OCI-M2 (cell line): ENCODE measurements around the gene C1orf21.

Experiments
- DNase-seq: peaks from one replicate; lab custom pipeline; 2025; ENCODE audit not compliant: unreplicated experiment; lab: John Stamatoyannopoulos, UW

The C1orf21 gene

DNA sequence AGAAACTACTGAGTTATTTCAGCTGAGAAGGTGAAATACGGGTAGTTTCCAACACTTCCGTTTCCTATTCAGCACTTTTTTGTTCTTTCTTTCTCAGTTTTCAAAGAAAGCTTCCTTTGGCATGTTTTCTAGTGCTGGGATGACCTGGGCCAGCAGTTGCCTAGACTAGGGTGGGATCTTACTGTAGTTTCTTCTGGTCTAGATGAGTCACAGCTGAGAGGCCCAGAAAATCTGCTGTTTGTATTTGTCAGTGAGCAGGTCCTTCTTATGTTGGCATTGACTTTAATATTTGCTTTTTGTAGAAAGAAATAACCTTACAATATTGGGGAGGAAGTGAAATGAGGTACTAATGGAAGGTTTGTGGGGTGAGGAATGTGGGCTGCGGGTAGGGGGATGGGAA is 22.2 kb downstream of the C1orf21 start:
- no peak for DNase-seq

DNA sequence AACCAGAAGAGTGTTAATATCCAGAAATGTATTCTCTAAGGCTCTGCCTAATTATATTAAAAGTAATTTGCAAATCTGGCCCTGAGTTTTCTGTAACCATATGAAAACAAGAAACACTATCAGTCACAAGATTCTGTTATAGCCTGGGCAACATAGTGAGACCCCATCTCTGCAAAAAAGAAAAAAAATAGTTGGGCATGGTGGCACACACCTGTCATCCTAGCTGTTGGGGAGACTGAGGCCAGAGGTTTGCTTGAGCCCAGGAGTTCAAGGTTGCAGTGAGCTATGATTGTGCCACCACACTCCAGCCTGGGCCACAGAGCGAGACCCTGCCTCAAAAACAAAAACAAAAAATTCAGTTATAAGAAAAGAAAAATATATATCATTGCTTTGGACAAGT is 25.6 kb downstream of the C1orf21 start:
- DNase-seq, result no peak

- DNase-seq, result no peak
Observed at GRCh38 chr1:184416481-184416880, 29.7 kb downstream of the C1orf21 start.

GRCh38 chr1:184416946-184417345 is 30.1 kb downstream of the C1orf21 start:
- DNase-seq, result no peak

- DNase-seq, result no peak
Observed at GRCh38 chr1:184417916-184418315, 31.1 kb downstream of the C1orf21 start.

DNA sequence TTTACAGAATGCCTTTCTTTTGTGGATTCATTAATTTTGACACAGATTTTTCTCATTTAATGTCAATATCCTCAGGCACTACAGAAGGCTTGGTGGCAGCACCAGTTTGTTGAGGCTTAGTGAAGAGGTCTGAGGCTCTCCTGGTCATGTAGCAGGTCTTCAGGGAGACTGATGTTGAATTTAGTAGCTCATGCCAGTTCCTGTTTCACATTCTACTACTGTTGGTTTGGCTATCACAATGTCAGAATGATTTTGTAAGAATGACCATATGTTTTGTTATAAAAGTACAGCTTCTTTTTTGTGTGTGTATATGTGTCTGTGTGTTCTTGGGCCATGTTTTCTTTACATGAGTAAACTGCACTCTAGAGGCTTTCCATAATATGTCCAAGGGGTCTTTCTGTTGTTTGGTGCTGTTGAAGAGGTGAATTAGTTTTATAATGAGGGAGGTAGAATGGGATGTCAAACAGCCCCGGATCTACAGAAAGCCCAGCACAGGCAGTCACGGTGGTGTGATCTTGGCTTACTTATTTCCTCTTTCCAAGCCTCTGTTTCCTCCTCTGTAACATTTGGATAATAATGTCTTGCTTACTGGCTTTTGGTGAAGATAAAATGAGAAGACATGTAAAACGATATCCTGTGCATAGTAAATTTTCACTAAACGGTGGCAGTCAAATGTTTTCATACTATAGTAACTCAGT is 32.0 kb downstream of the C1orf21 start:
- no peak for DNase-seq

DNA sequence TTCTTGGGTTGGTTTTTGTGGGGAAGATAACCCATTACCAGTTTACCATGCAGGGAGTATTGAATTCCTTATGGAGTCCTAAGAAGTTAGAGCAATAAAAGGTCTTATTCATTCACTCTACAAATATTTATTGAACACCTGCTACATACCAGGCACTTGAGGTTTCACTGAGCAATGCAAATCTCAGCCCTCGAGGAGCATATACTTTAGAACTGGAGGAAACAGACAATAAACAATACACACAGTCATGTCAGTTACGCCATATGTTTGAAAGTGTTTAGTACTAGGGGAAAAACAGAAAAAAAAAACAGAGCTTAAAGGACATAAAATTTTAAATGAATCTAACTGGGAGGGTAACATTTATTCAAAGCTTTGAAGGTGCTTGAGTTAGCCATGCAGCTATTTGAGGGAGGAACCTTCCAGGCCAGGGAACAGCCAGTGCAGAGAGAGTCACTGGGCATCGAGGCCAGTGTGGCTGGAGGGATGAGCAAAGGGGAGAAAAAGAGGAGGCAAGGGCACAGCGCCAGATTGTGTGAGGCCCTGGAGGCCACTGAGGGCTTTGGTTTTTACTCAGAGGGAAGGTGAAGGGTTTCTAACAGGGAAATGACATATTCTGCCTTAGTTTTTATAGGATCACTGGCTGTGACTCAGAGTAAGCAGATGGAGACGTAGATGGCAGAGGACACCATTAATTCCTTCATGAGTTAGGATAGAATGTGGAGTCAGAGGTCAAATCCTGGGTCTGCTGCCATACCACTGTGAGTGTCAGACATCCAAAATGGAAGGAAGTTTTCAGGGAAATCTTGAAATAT is 32.7 kb downstream of the C1orf21 start:
- no peak for DNase-seq

DNA sequence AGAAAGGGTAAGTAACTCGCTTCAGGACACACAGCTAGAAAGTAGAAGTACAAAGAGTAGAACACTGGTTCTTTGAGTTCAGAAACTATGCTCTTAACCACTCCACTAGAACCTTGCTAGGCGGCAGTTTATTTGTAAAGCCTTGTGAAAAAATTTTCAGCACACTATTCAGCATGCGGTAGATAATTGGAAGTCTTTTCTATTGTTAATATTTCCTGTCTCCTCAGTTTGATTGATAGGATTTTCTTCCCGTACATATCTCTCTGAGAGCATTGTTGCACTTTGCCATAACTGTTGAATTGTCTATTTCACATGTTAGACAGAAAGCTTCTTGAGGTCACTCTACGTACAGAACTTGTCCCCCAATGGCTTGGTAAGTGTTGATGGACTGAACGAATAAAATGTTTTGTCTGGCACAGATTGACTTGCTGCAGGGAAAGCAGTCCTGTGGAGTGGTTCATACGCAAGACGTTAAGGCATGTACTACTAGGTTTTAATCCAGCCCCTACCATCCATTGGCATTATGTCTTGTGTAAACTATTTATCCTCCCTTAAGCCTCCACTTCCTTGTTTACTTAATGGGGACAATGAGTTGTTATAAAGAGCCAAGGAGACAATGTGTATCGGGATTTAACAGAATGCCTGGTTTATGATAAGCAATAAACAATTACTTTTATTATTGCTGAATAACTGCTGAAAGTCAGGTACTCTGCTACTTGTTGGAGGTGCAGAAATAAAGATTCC is 35.8 kb downstream of the C1orf21 start:
- no peak for DNase-seq

GRCh38 chr1:184423649-184424048 is 36.8 kb downstream of the C1orf21 start:
- DNase-seq, result no peak

DNA sequence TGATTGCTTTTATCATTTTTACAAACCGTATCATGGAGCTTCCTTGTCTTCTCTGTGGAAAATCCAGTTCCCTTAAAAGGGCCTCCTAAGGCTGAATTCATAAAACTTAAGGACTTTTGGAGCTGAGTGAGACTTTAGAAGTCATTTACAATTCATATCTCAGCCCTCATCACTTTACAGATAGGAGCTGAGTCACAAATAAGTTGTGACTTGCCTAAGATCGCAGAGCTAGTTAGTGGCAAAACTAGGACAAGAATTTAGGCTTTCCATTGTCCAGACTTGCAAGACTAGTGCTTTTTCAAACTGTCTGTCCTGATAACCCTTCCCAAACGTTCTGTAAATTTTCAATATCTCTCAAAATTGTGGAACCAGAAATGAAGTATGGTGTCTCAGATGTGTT is 37.3 kb downstream of the C1orf21 start:
- DNase-seq, result no peak

DNA sequence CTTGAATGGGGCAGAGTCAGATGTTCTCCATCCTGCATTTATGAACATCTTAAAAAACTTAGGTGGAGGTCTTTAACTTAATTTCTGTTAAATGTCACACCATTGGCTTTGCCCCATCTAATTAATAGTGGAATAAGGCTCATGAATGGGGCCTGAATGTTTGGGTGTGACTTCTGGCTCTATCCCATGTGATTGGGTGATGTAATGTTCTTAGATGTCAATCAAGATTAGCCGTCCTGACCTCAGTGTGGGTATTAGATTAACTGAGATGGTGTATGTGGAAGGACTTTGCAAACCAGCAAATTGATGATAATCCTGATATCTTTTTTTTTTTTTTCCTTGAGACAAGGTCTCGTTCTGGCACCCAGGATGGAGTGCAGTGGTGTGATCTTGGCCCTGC is 38.1 kb downstream of the C1orf21 start:
- no peak for DNase-seq

GRCh38 chr1:184425449-184426277 is 38.8 kb downstream of the C1orf21 start:
- no peak for DNase-seq

GRCh38 chr1:184426278-184426674 is 39.4 kb downstream of the C1orf21 start:
- no peak for DNase-seq

GRCh38 chr1:184427722-184428121 is 40.9 kb downstream of the C1orf21 start:
- DNase-seq, result no peak

GRCh38 chr1:184428604-184429003 is 41.8 kb downstream of the C1orf21 start:
- DNase-seq, result no peak

- no peak for DNase-seq
Observed at GRCh38 chr1:184429335-184429734, 42.5 kb downstream of the C1orf21 start.

- DNase-seq, result no peak
Observed at GRCh38 chr1:184433956-184434502, 47.2 kb downstream of the C1orf21 start.

DNA sequence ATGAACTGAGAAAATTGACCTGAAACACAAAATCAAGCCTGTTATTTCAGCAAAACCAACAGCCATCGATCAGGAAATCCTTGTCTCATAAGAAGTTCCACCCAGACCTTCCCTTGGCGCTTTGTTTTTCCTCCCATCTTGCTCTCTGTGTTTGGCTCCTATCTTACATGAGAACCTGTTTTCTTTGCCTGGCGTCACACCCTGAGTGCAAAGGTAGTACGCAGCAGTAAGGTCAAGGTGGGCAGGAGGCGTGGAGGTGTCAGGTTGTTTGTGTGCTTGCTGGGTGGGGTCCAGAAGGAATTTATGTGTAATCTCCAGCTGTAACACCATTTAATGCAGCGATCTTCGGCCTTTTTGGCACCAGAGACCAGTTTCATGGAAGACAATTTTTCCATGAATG is 50.5 kb downstream of the C1orf21 start:
- DNase-seq, result no peak

GRCh38 chr1:184438363-184438762 is 51.5 kb downstream of the C1orf21 start:
- DNase-seq, result no peak

DNA sequence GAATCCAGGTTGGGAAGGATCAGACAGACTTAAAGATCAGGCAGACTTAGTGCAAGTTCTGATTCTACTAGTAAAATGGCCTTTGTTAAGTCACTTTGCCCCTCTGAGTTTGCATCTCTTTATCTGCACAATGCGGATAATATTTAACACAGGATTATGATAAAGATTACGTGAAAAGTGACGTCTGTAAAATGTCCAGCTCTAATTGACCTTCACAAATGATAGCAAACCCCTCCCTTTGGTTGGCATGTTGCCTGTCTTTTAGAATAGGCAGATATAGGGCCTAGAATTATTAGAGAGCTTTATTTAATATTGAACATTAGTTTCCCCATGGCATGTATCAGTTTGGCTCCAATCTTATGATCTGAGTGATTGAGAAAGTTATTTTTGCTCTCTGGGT is 55.4 kb downstream of the C1orf21 start:
- no peak for DNase-seq

DNA sequence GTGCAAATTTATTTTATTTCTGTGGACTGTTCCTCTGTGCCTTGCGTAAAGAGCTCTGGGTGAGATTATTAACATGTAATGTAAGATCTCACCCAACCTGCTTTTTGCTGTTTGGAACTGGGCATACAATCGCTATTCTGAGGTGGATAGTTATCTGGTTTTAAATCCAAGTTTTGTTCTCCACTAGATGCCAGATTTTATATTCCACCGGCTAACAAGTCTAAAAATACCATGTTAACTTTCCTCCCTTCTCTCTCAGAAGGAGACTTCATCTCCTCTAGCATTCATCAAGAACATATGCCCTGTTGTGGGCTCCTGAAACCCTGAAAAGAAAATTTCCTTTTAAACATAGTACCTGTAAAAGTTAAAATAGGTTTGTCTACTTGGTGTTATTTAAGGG is 56.4 kb downstream of the C1orf21 start:
- DNase-seq, result no peak
